HT-29 (cell line): ENCODE results near the gene FTCD. TPM values are rescaled to one million over a fixed set of nuclear protein-coding genes. Genes with fewer than 3 reads are reported as not detected.
"Not testable (repeated sequence)": the region's sequence is repeated elsewhere in the genome, so short reads cannot be mapped to it uniquely, and the experiment has no call there.

Experiments used
- DNase-seq: peaks from one replicate; pipeline ENCODE4 v3.0.0-alpha.2; 2015; ENCODE audit warnings: low spot score
- total RNA-seq: library from RNA; depleted of rRNA; stranded (reverse); fragments of >200 nt; shearing (Covaris generic); gene quantifications from 2 replicates; pipeline ENCODE4 v1.2.3, GENCODE V29; 2014

FTCD gene
- total RNA-seq, 1 experiment from 2014 or later, result 0.33 TPM

DNA sequence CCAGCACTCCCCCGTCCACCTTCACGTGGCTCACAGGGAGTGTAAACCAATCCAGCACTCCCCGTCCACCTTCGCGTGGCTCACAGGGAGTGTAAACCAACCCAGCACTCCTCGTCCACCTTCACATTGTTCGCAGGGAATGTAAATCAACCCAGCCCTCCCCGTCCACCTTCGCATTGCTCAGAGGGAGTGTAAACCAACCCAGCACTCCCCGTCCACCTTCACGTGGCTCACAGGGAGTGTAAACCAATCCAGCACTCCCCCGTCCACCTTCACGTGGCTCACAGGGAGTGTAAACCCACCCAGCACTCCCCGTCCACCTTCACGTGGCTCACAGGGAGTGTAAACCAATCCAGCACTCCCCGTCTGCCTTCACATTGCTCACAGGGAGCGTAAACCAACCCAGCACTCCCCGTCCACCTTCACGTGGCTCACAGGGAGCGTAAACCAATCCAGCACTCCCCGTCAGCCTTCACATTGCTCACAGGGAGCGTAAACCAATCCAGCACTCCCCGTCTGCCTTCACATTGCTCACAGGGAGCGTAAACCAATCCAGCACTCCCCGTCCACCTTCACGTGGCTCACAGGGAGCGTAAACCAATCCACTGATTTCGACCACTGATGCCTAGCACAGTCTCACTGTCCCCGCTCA is 14.9 kb downstream of the FTCD start:
- not testable (repeated sequence) for DNase-seq

- no peak for DNase-seq
These were observed 15.7 kb downstream of the FTCD start for GRCh38 chr21:46139686-46140085.

DNA sequence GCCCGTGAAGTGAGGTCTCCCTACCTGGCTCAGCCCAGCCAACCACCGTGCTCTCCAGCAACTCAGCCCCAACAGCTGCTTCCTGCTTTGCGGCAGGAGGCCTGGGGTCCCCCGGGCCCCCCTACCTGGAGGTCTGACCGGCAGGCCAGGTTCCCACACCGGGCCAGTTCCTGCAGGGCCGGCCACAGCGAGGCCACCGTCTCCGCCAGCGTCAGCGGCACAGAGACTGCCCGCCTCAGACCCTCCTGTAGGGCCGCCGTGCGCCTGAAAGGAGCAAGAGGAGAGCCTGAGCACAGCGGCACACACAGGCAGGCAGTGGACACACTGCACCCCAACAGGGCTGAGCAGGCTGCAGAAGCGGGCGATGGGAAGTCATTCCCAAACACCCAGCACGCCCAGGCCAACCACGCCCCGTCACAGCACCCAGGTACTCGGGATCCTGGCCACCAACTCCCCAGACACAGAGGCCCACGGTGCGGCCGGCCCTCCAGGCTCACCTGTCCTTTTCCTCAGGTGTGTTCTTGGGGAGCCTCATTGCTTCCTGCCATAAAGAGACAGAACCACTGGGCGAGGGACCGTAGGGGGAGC is 16.9 kb downstream of the FTCD start:
- no peak for DNase-seq

DNA sequence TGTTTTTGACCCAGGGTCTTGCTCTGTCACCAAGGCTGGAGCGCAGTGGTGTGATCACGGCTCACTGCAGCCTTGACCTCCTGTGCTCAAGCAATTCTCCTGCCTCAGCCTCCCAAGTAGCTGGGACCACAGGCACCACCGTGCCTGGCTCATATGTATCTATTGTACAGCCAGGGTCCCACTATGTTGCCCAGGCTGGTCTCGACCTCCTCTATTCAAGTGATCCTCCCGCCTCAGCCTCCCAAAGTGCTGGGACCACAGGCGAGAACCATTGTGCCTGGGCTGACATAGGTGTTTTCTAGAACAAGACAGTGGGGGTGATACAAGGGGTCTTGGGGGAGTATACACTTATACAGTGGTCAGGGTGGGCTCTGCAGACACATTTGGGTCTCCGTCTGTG is 17.5 kb downstream of the FTCD start:
- DNase-seq, result no peak

GRCh38 chr21:46136739-46137349 is 18.5 kb downstream of the FTCD start:
- no peak for DNase-seq

GRCh38 chr21:46135782-46136395 is 19.5 kb downstream of the FTCD start:
- no peak for DNase-seq

- DNase-seq, result no peak
These were observed 23.3 kb downstream of the FTCD start for GRCh38 chr21:46131838-46132651.

DNA sequence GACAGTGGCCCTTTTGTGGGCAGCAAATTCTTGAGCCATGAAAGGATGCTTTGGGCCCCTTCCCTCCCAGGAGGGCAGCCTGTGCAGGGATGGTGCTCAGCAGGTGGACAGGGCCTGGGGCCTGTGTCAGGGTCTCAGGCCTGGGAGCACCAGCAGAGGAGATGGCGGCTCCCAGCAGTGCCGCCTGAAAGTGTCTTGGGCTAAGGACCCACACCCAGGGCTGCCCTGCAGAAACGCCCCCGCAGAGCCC is 23.9 kb downstream of the FTCD start:
- DNase-seq, result no peak

DNA sequence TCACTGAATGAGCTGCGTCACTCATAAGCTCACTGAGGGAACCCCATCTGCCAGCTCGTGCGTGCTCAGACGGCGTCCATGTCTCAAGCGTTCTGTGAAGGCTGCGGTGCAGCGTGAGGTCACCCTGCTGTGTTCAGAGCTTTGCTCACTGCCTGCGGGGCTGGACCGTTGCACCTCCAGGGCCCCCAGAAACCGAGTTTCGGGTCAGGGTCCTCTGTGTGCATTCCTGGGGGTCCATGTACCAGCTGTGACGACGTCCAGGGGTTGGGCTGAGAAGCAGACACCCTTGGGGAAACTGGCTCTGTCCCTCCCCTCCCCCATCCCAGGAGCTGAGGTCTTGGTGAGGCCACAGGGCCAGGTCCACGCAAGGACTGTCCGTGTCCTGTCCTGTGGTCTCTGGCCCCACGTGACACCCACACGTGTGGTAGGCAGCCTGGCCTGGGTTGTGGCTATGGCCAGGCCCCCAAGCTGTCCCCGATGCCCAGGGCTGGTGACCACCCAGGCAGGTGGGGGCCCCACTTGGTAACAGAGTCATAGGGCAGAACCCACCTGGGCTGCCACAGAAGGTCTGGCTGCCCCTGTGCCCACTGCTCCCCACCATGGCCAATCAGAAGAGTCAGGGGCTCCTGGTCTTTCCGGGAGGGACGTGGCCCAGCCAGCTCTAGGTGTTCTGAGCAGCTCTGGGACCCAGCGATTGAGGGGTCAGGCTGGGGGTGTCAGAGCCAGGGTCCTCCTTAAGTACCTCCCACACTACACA is 24.4 kb downstream of the FTCD start:
- no peak for DNase-seq

- no peak for DNase-seq
These were observed 25.3 kb downstream of the FTCD start for GRCh38 chr21:46129846-46130651.

GRCh38 chr21:46128933-46129571 is 26.3 kb downstream of the FTCD start:
- no peak for DNase-seq

- DNase-seq, result no peak
These were observed 27.1 kb downstream of the FTCD start for GRCh38 chr21:46128106-46128932.

- no peak for DNase-seq
These were observed 27.9 kb downstream of the FTCD start for GRCh38 chr21:46127239-46128105.

- DNase-seq, result no peak
These were observed 28.8 kb downstream of the FTCD start for GRCh38 chr21:46126309-46127238.

GRCh38 chr21:46125846-46126301 is 29.5 kb downstream of the FTCD start:
- no peak for DNase-seq

DNA sequence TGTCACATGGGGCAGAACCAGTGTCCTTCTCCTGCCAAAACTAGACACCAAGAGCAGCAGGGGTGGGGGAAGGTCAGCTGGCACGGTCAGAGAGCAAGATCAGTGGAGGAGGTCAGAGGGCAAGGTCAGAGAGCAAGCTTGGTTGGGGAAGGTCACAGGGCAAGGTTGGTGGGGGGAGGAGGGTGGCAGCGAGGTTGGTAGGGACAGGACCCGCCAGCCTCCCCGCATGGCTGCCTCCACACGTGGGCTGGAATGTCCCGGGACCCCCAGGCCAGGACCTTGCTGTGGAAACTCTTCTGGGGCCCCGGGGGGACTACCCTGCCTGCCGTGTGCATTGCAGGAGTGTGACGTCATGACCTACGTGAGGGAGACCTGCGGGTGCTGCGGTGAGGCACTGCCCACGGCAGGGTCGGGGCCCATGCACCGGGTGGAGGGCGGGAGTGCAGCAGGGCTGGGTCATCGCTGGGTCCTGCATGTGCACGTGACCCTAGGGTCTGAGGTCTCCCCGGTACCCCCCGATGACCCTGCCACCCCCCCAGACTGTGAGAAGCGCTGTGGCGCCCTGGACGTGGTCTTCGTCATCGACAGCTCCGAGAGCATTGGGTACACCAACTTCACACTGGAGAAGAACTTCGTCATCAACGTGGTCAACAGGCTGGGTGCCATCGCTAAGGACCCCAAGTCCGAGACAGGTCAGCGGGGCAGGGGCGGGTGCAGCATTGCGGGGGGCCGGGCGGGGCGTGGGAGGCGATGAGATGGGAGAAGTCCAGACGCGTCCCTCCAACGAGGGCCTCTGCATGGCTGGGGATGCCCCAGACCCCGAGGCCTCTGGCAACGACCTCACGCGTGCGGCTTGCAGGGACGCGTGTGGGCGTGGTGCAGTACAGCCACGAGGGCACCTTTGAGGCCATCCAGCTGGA is 30.2 kb downstream of the FTCD start:
- DNase-seq, result no peak
